Endothelial cell of umbilical vein (primary cell): ENCODE results near the gene SPAG16. TPM values are rescaled to one million over a fixed set of nuclear protein-coding genes. Genes with fewer than 3 reads are reported as not detected.

Experiments used
- BruUV-seq: library from RNA; stranded (reverse); fragments of 400-500 nt; replicated peaks from 2 replicates; lab custom pipeline; 2021; lab: Mats Ljungman, UMichigan
- CTCF ChIA-PET: fragments of 300-600, 350-600 bp; sonication (Branson Sonifier 250); formaldehyde crosslinking; loops from one replicate; lab custom pipeline; 2021; ENCODE audit warnings: antibody characterized with exemption, inconsistent platforms; lab: Charles Lee
- POLR2A ChIA-PET: fragments of 300-600, 350-600 bp; sonication (Branson Sonifier 250); formaldehyde crosslinking; loops from one replicate; lab custom pipeline; 2021; ENCODE audit warnings: antibody characterized with exemption, inconsistent platforms; lab: Charles Lee
- DNase-seq: peaks from one replicate; pipeline ENCODE4 v3.0.0-alpha.2; 2011; ENCODE audit warnings: low read depth, low spot score
- FAIRE-seq: peaks from 2 replicates; lab custom pipeline; 2011; peaks lifted over from hg19 to GRCh38; lab: Jason Lieb, UNC
- H2AFZ ChIP-seq: 2 replicates; pipeline ENCODE4 v1.6.0; 2012; ENCODE audit warnings: low read depth, low read length, control low read depth, inconsistent platforms
- H3K27ac ChIP-seq: 2 replicates; pipeline ENCODE4 v1.5.1; 2011; ENCODE audit warnings: low read depth, mild to moderate bottlenecking, control low read depth, low read length, moderate library complexity; ENCODE audit not compliant: insufficient read depth
- H3K27me3 ChIP-seq, 2 experiments: 2 replicates each; pipeline versions ENCODE4 v1.6.0 to v1.6.1; 2011; ENCODE audit warnings: low read length in 2 of 2, mixed read lengths in 1 of 2; ENCODE audit not compliant: control insufficient read depth in 2 of 2, insufficient read depth in 2 of 2
- H3K36me3 ChIP-seq, 2 experiments: 2 replicates in 1 of 2; 3 replicates in 1 of 2; pipeline ENCODE4 v1.5.1; 2011; ENCODE audit warnings: low read length in 2 of 2, mild to moderate bottlenecking in 1 of 2, moderate library complexity in 1 of 2; ENCODE audit not compliant: control insufficient read depth in 2 of 2, insufficient read depth in 2 of 2; ENCODE audit errors: extremely low read depth in 1 of 2
- H3K4me1 ChIP-seq: 3 replicates; pipeline ENCODE4 v1.5.1; 2011; ENCODE audit warnings: mild to moderate bottlenecking, low read length; ENCODE audit not compliant: control insufficient read depth, insufficient read depth; ENCODE audit errors: extremely low read depth
- H3K4me2 ChIP-seq: 2 replicates; pipeline ENCODE4 v1.6.1; 2011; ENCODE audit warnings: low read length, control low read depth, mixed read lengths; ENCODE audit not compliant: insufficient read depth
- H3K4me3 ChIP-seq, 3 experiments: fragments of 200-600 bp in 1 of 3; sonication (generic), shearing (Covaris generic) in 1 of 3; replicated peaks in 1 of 3; 2 replicates each; pipeline ENCODE4 v1.5.1; 2011 to 2016; ENCODE audit warnings: control low read depth in 3 of 3, low read length in 3 of 3, mild to moderate bottlenecking in 2 of 3, inconsistent platforms in 1 of 3, low read depth in 1 of 3, moderate library complexity in 1 of 3; ENCODE audit not compliant: insufficient read depth in 1 of 3
- H3K79me2 ChIP-seq: 2 replicates; pipeline ENCODE4 v1.6.0; 2012; ENCODE audit warnings: low read length, inconsistent platforms; ENCODE audit not compliant: control insufficient read depth, insufficient read depth
- H3K9ac ChIP-seq: replicated peaks from 2 replicates; pipeline ENCODE3; 2011; ENCODE audit warnings: low read length, control low read depth; ENCODE audit not compliant: insufficient read depth; ENCODE audit errors: extremely low read depth
- H3K9me1 ChIP-seq: replicated peaks from 3 replicates; pipeline ENCODE4 v1.6.0; 2011; ENCODE audit warnings: mild to moderate bottlenecking, low read length; ENCODE audit not compliant: control insufficient read depth, insufficient read depth; ENCODE audit errors: extremely low read depth
- H3K9me3 ChIP-seq: replicated peaks from 2 replicates; pipeline ENCODE4 v1.5.1; 2012; ENCODE audit warnings: low read length, inconsistent platforms; ENCODE audit not compliant: control insufficient read depth, insufficient read depth
- H4K20me1 ChIP-seq: replicated peaks from 2 replicates; pipeline ENCODE3; 2011; ENCODE audit warnings: mild to moderate bottlenecking, low read length; ENCODE audit not compliant: control insufficient read depth, insufficient read depth; ENCODE audit errors: extremely low read depth
- CTCF ChIP-seq, 2 donors: IDR thresholded peaks; 1 replicate in 1 of 2; 2 replicates in 1 of 2; pipeline ENCODE4 v1.5.1; 2011; ENCODE audit warnings: low read length in 2 of 2, mild to moderate bottlenecking in 2 of 2, moderate library complexity in 2 of 2, control low read depth in 1 of 2, inconsistent platforms in 1 of 2, low read depth in 1 of 2; ENCODE audit not compliant: insufficient read depth in 1 of 2; ENCODE audit errors: extremely low read depth in 1 of 2
- EZH2 ChIP-seq: IDR thresholded peaks from 2 replicates; pipeline ENCODE4 v1.6.1; 2012; ENCODE audit warnings: borderline replicate concordance, low read depth, mild to moderate bottlenecking, moderate library complexity, low read length, inconsistent platforms; ENCODE audit not compliant: severe bottlenecking
- FOS ChIP-seq: IDR thresholded peaks from 2 replicates; pipeline ENCODE4 v1.6.1; 2011; ENCODE audit warnings: mild to moderate bottlenecking, low read length, moderate library complexity, borderline replicate concordance; ENCODE audit not compliant: insufficient read depth
- GATA2 ChIP-seq: IDR thresholded peaks from 2 replicates; pipeline ENCODE4 v1.7.0; 2011; ENCODE audit warnings: low read depth, mild to moderate bottlenecking, moderate library complexity, mixed read lengths, low read length; ENCODE audit not compliant: insufficient read length, insufficient read depth
- JUN ChIP-seq: IDR thresholded peaks from 2 replicates; pipeline ENCODE4 v1.6.1; 2011; ENCODE audit warnings: borderline replicate concordance, low read depth; ENCODE audit not compliant: insufficient read length, insufficient read depth
- MAX ChIP-seq: IDR thresholded peaks from 2 replicates; pipeline ENCODE4 v1.6.1; 2011; ENCODE audit not compliant: insufficient read depth, insufficient read length
- MYC ChIP-seq: IDR thresholded peaks from one replicate; pipeline ENCODE4 v1.6.1; 2011; ENCODE audit warnings: mild to moderate bottlenecking, low read depth, low read length
- POLR2A ChIP-seq: IDR thresholded peaks from 2 replicates; pipeline ENCODE4 v1.6.1; 2012; ENCODE audit warnings: low read depth, mild to moderate bottlenecking, control low read depth, low read length
- POLR2AphosphoS5 ChIP-seq: IDR thresholded peaks from 2 replicates; pipeline ENCODE4 v1.6.1; 2012; ENCODE audit warnings: low read depth, mild to moderate bottlenecking, control low read depth, low read length, moderate library complexity; ENCODE audit not compliant: insufficient read depth
- dilution Hi-C: fragments of 300-500 bp; cut with MboI; formaldehyde crosslinking; loops from one replicate; pipeline ENCODE4 v1.15.0; 2019; ENCODE audit warnings: low sequenced_read_pairs; ENCODE audit not compliant: extremely low pct_ligation_motif_present
- intact Hi-C: fragments of 100-400 bp; cut with micrococcal nuclease; formaldehyde crosslinking; loops from one replicate; pipeline ENCODE4 v1.10.0; 2022
- polyA plus RNA-seq, 4 experiments: library from polyadenylated mRNA; depleted of rRNA in 3 of 4; stranded (reverse) in 3 of 4; unstranded in 1 of 4; fragments of >200 nt; gene quantifications; 2 replicates each; pipeline versions ENCODE4 v1.2.1 to v1.2.3, GENCODE V29; 2011 to 2012; ENCODE audit warnings: missing spikeins in 1 of 4
- total RNA-seq: library from RNA; stranded (reverse); gene quantifications from 2 replicates; pipeline ENCODE4 v1.2.3, GENCODE V29; 2021

SPAG16 gene
- total and polyA plus RNA-seq, 2 donors (not counting 3 experiments of a cell fraction or from before 2014, with no cell fraction given) = 4.0 to 7.7 TPM

DNA sequence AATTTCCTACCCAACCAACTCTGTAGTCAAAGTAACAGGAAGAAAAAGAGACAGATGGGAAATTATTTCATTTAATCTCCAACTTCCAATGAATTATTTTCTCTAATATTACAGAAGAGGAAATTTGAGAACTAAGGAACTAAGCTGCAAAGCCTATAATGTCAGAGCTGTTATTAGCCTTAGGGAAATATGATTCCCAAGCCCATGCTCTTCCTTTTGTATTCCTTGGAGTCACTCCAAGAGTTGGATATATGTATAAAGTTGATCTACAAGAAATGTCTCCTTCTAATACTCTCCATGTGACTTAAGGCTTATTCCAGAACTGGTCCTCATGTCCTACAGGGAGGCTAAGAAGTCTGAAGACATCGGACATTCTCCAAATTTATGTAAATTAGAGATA lies 1095.0 kb downstream of the SPAG16 start:
- Histone ChIP-seq H2AFZ (no peak overlapping the region), H3K4me1 (no peaks in the 10 kb centered on the region), H4K20me1 (no peaks in the 10 kb centered on the region), H3K9ac (no peak overlapping the region), H3K9me1 (no peaks in the 10 kb centered on the region), H3K36me3 (no peaks in the 10 kb centered on the region), H3K4me2 (no peak overlapping the region), H3K27me3 (no peaks in the 10 kb centered on the region), H3K9me3 (no peaks in the 10 kb centered on the region), H3K27ac (no peak overlapping the region), H3K79me2 (no peaks in the 10 kb centered on the region), H3K4me3 (no peak overlapping the region)
- CTCF ChIA-PET = no interaction called here
- FAIRE-seq (no peak), DNase-seq (no peak)
- no TSS peak for BruUV-seq
- dilution Hi-C loops = no loop called here
- POLR2A ChIA-PET = no interaction called here
- intact Hi-C loops = no loop called here
- TF ChIP-seq CTCF (IDR thresholded peaks at IDR 0.05; ENCODE audit: extremely low read depth in 1 of 2, insufficient read depth in 1 of 2, low read depth in 1 of 2, low read length in 2 of 2) (no peak), JUN (no peak), EZH2 (no peak), GATA2 (no peak), MAX (no peak), MYC (no peak), FOS (no peak), POLR2AphosphoS5 (no peak), POLR2A (no peak)
